ENCODE measurements around the gene CEP112. TPM values are rescaled to one million over a fixed set of nuclear protein-coding genes. Genes with fewer than 3 reads are reported as not detected.

The CEP112 gene
- total and polyA plus RNA-seq, 2 donors (not counting 3 experiments of a cell fraction or from before 2014, with no cell fraction given) = 1.5 to 25.3 TPM

DNA sequence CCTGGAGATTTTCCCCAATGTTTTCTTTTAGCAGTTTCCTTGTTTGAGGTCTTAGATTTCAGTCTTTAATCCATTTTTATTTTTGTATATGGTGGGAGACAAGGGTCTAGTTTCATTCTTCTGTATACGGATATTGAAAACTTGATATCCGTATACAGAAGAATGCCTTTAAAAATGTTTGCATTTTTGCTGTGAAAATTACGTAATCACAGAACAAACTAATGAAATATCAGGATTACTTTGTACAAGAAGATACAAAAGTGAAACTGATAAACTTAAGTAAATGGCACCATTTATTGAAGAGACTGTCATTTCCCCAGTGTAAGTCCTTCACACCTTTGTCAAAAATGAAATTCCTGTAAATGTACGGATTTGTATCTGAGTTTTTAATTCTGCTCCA lies 13.3 kb downstream of the CEP112 start:
- Histone ChIP-seq H3K27me3 (ENCODE audit: control insufficient read depth in 2 of 2, insufficient read depth in 2 of 2, low read length in 2 of 2) (no peaks in the 10 kb centered on the region), H3K4me1 (ENCODE audit: control insufficient read depth, extremely low read depth, insufficient read depth, low read length) (no peaks in the 10 kb centered on the region), H3K9me3 (replicated peaks; ENCODE audit: control insufficient read depth, insufficient read depth, low read length) (no peaks in the 10 kb centered on the region), H3K9ac (replicated peaks; ENCODE audit: extremely low read depth, insufficient read depth, low read length) (no peak overlapping the region), H2AFZ (ENCODE audit: low read depth, low read length) (no peak overlapping the region), H3K79me2 (ENCODE audit: control insufficient read depth, insufficient read depth, low read length) (no peaks in the 10 kb centered on the region), H3K9me1 (replicated peaks; ENCODE audit: control insufficient read depth, extremely low read depth, insufficient read depth, low read length) (no peaks in the 10 kb centered on the region), H4K20me1 (replicated peaks; ENCODE audit: control insufficient read depth, extremely low read depth, insufficient read depth, low read length) (no peaks in the 10 kb centered on the region), H3K36me3 (ENCODE audit: control insufficient read depth in 2 of 2, extremely low read depth in 1 of 2, insufficient read depth in 2 of 2, low read length in 2 of 2) (peaks cover 1 to 2% of the 10 kb centered on the region in 2 experiments), H3K4me3 (replicated peaks in 1 of 3; ENCODE audit: insufficient read depth in 1 of 3, low read depth in 1 of 3, low read length in 3 of 3) (no peak overlapping the region), H3K27ac (ENCODE audit: insufficient read depth, low read depth, low read length) (no peak overlapping the region), H3K4me2 (ENCODE audit: insufficient read depth, low read length) (no peak overlapping the region)
- no TSS peak for BruUV-seq (replicated peaks)
- no peak for DNase-seq (ENCODE audit: low read depth, low spot score)
- TF ChIP-seq EZH2 (IDR thresholded peaks at IDR 0.05; ENCODE audit: borderline replicate concordance, low read depth, low read length, severe bottlenecking) = no peak
- POLR2A ChIA-PET = no interaction called here
- intact Hi-C loops (cut with micrococcal nuclease) = no loop called here
- dilution Hi-C loops (cut with MboI; ENCODE audit: extremely low pct_ligation_motif_present, low sequenced_read_pairs) = no loop called here
- FAIRE-seq = no peak
- CTCF ChIA-PET = interaction anchor here (1.3 kb wide), 1 partner anchor 495 kb away, joined by 5 read pairs; no protein-coding TSS in a partner anchor

DNA sequence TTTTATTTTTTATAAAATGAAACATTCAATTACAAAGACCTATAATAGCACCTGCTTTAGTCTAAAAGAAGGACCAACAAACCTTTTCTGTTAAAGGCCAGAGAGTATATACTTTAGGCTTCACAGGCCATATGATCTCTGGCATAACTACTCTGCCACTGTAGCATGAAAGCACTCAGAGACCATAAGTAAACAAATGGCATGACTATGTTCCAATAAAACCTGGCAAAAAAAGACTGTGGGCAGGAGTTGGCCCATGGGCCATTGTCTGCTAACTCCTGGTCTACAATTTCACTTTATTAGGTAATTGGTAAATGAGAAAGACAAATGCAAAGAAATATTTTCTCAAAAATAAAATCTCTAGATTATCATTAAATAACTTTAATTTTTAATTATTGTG lies 14.9 kb downstream of the CEP112 start:
- Histone ChIP-seq H4K20me1 (replicated peaks; ENCODE audit: control insufficient read depth, extremely low read depth, insufficient read depth, low read length) (no peaks in the 10 kb centered on the region), H3K4me2 (ENCODE audit: insufficient read depth, low read length) (no peak overlapping the region), H3K4me1 (ENCODE audit: control insufficient read depth, extremely low read depth, insufficient read depth, low read length) (no peaks in the 10 kb centered on the region), H3K9me3 (replicated peaks; ENCODE audit: control insufficient read depth, insufficient read depth, low read length) (no peaks in the 10 kb centered on the region), H3K4me3 (replicated peaks in 1 of 3; ENCODE audit: insufficient read depth in 1 of 3, low read depth in 1 of 3, low read length in 3 of 3) (no peak overlapping the region), H2AFZ (ENCODE audit: low read depth, low read length) (no peak overlapping the region), H3K9ac (replicated peaks; ENCODE audit: extremely low read depth, insufficient read depth, low read length) (no peak overlapping the region), H3K27ac (ENCODE audit: insufficient read depth, low read depth, low read length) (no peak overlapping the region), H3K27me3 (ENCODE audit: control insufficient read depth in 2 of 2, insufficient read depth in 2 of 2, low read length in 2 of 2) (no peaks in the 10 kb centered on the region), H3K79me2 (ENCODE audit: control insufficient read depth, insufficient read depth, low read length) (no peaks in the 10 kb centered on the region), H3K36me3 (ENCODE audit: control insufficient read depth in 2 of 2, extremely low read depth in 1 of 2, insufficient read depth in 2 of 2, low read length in 2 of 2) (peaks cover 1 to 2% of the 10 kb centered on the region in 2 experiments), H3K9me1 (replicated peaks; ENCODE audit: control insufficient read depth, extremely low read depth, insufficient read depth, low read length) (no peaks in the 10 kb centered on the region)
- ChIA-PET POLR2A (no interaction called here), CTCF (interaction anchor here (0.9 to 1.3 kb wide), 2 partner anchors 10 to 11 kb away, joined by 3 to 5 read pairs; no protein-coding TSS in a partner anchor)
- BruUV-seq (replicated peaks) = no TSS peak
- DNase-seq (ENCODE audit: low read depth, low spot score) (no peak), FAIRE-seq (no peak)
- TF ChIP-seq MYC (IDR thresholded peaks at IDR 0.05; ENCODE audit: low read depth, low read length) = no peak
- no peak for TF ChIP-seq EZH2 (IDR thresholded peaks at IDR 0.05; ENCODE audit: borderline replicate concordance, low read depth, low read length, severe bottlenecking)
- TF ChIP-seq GATA2 (IDR thresholded peaks at IDR 0.05; ENCODE audit: insufficient read depth, insufficient read length, low read depth, low read length) = no peak
- TF ChIP-seq POLR2AphosphoS5 (IDR thresholded peaks at IDR 0.05; ENCODE audit: insufficient read depth, low read depth, low read length) = no peak
- TF ChIP-seq MAX (IDR thresholded peaks at IDR 0.05; ENCODE audit: insufficient read depth, insufficient read length) = no peak
- TF ChIP-seq FOS (IDR thresholded peaks at IDR 0.05; ENCODE audit: borderline replicate concordance, insufficient read depth, low read length) = no peak
- TF ChIP-seq JUN (IDR thresholded peaks at IDR 0.05; ENCODE audit: borderline replicate concordance, insufficient read depth, insufficient read length, low read depth) = no peak
- TF ChIP-seq, protein P1, sequence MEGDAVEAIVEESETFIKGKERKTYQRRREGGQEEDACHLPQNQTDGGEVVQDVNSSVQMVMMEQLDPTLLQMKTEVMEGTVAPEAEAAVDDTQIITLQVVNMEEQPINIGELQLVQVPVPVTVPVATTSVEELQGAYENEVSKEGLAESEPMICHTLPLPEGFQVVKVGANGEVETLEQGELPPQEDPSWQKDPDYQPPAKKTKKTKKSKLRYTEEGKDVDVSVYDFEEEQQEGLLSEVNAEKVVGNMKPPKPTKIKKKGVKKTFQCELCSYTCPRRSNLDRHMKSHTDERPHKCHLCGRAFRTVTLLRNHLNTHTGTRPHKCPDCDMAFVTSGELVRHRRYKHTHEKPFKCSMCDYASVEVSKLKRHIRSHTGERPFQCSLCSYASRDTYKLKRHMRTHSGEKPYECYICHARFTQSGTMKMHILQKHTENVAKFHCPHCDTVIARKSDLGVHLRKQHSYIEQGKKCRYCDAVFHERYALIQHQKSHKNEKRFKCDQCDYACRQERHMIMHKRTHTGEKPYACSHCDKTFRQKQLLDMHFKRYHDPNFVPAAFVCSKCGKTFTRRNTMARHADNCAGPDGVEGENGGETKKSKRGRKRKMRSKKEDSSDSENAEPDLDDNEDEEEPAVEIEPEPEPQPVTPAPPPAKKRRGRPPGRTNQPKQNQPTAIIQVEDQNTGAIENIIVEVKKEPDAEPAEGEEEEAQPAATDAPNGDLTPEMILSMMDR (IDR thresholded peaks at IDR 0.05; ENCODE audit: extremely low read depth in 1 of 2, insufficient read depth in 1 of 2, low read depth in 1 of 2, low read length in 2 of 2) = no peak
- TF ChIP-seq POLR2A (IDR thresholded peaks at IDR 0.05; ENCODE audit: low read depth, low read length) = no peak
- dilution Hi-C loops (cut with MboI; ENCODE audit: extremely low pct_ligation_motif_present, low sequenced_read_pairs) = no loop called here
- intact Hi-C loops (cut with micrococcal nuclease) = no loop called here

All from endothelial cell of umbilical vein (primary cell).